HepG2 (cell line): Measurements from ENCODE around the gene HIRA. TPM values are rescaled to one million over a fixed set of nuclear protein-coding genes. Genes with fewer than 3 reads are reported as not detected.

Experiments
- CC2D1A ChIP-seq: sonication (generic); formaldehyde crosslinking; IDR thresholded peaks from 2 replicates; pipeline ENCODE4 v1.8.1; 2023; ENCODE audit warnings: mild to moderate bottlenecking, missing genetic modification reagents
- FOXO4 ChIP-seq: sonication (generic); formaldehyde crosslinking; conservative IDR thresholded peaks from 2 replicates; pipeline ENCODE4 v1.8.1; 2023; ENCODE audit warnings: missing genetic modification reagents
- KDM5A ChIP-seq: fragments of 200-600 bp; sonication (generic); IDR thresholded peaks from 2 replicates; pipeline ENCODE4 v1.7.0; 2018; ENCODE audit warnings: antibody characterized with exemption, mild to moderate bottlenecking, low read length, borderline replicate concordance
- polyA plus RNA-seq, 8 experiments: library from polyadenylated mRNA; depleted of rRNA in 3 of 8; stranded (reverse) in 7 of 8; unstranded in 1 of 8; fragments of >200 nt; fragmentation: Illumina TruSeq in 4 of 8; extraction: Trizol in 4 of 8; gene quantifications; 2 replicates each; pipeline versions ENCODE4 v1.2.1 to v1.2.3, GENCODE V29; 2011 to 2016; ENCODE audit warnings: low read depth in 4 of 8, missing spikeins in 1 of 8, mixed read lengths in 1 of 8; ENCODE audit not compliant: insufficient read depth in 1 of 8
- total RNA-seq, 5 experiments: library from RNA; depleted of rRNA; stranded (reverse); fragments of >200 nt; fragmentation: Illumina TruSeq; extraction: Trizol; gene quantifications; 2 replicates each; pipeline ENCODE4 v1.2.3, GENCODE V29; 2016; ENCODE audit warnings: low read depth in 1 of 5
- TF ChIP-seq, protein P1 (sequence below): sonication (generic); formaldehyde crosslinking; IDR thresholded peaks from 2 replicates; pipeline ENCODE4 v1.5.1; 2020; ENCODE audit warnings: mild to moderate bottlenecking, missing genetic modification reagents, moderate library complexity
- TF ChIP-seq, protein P2 (sequence below): sonication (generic); formaldehyde crosslinking; IDR thresholded peaks from 2 replicates; pipeline ENCODE4 v1.8.1; 2022; ENCODE audit warnings: mild to moderate bottlenecking, missing genetic modification reagents
- TF ChIP-seq, protein P3 (sequence below): sonication (generic); formaldehyde crosslinking; IDR thresholded peaks from 2 replicates; pipeline ENCODE4 v1.5.0; 2020; ENCODE audit warnings: mild to moderate bottlenecking, missing genetic modification reagents

HIRA gene
- total and polyA plus RNA-seq, 2 of the 13 experiments (the other 11 are each of a cell fraction or from before 2014, with no cell fraction given), result 21.5 to 29.2 TPM

- TF ChIP-seq, protein P1, sequence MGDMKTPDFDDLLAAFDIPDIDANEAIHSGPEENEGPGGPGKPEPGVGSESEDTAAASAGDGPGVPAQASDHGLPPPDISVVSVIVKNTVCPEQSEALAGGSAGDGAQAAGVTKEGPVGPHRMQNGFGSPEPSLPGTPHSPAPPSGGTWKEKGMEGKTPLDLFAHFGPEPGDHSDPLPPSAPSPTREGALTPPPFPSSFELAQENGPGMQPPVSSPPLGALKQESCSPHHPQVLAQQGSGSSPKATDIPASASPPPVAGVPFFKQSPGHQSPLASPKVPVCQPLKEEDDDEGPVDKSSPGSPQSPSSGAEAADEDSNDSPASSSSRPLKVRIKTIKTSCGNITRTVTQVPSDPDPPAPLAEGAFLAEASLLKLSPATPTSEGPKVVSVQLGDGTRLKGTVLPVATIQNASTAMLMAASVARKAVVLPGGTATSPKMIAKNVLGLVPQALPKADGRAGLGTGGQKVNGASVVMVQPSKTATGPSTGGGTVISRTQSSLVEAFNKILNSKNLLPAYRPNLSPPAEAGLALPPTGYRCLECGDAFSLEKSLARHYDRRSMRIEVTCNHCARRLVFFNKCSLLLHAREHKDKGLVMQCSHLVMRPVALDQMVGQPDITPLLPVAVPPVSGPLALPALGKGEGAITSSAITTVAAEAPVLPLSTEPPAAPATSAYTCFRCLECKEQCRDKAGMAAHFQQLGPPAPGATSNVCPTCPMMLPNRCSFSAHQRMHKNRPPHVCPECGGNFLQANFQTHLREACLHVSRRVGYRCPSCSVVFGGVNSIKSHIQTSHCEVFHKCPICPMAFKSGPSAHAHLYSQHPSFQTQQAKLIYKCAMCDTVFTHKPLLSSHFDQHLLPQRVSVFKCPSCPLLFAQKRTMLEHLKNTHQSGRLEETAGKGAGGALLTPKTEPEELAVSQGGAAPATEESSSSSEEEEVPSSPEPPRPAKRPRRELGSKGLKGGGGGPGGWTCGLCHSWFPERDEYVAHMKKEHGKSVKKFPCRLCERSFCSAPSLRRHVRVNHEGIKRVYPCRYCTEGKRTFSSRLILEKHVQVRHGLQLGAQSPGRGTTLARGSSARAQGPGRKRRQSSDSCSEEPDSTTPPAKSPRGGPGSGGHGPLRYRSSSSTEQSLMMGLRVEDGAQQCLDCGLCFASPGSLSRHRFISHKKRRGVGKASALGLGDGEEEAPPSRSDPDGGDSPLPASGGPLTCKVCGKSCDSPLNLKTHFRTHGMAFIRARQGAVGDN, result peak; percentile 50
- TF ChIP-seq CC2D1A, result no peak
- peak; percentile 15; the same call in 1 of the 2 replicates for TF ChIP-seq KDM5A
- TF ChIP-seq, protein P2, sequence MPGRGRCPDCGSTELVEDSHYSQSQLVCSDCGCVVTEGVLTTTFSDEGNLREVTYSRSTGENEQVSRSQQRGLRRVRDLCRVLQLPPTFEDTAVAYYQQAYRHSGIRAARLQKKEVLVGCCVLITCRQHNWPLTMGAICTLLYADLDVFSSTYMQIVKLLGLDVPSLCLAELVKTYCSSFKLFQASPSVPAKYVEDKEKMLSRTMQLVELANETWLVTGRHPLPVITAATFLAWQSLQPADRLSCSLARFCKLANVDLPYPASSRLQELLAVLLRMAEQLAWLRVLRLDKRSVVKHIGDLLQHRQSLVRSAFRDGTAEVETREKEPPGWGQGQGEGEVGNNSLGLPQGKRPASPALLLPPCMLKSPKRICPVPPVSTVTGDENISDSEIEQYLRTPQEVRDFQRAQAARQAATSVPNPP (CRISPR knock-in tag), result 0 out of 2 replicates have a peak, but pooled peaks have one; percentile 10
- TF ChIP-seq, protein P3, sequence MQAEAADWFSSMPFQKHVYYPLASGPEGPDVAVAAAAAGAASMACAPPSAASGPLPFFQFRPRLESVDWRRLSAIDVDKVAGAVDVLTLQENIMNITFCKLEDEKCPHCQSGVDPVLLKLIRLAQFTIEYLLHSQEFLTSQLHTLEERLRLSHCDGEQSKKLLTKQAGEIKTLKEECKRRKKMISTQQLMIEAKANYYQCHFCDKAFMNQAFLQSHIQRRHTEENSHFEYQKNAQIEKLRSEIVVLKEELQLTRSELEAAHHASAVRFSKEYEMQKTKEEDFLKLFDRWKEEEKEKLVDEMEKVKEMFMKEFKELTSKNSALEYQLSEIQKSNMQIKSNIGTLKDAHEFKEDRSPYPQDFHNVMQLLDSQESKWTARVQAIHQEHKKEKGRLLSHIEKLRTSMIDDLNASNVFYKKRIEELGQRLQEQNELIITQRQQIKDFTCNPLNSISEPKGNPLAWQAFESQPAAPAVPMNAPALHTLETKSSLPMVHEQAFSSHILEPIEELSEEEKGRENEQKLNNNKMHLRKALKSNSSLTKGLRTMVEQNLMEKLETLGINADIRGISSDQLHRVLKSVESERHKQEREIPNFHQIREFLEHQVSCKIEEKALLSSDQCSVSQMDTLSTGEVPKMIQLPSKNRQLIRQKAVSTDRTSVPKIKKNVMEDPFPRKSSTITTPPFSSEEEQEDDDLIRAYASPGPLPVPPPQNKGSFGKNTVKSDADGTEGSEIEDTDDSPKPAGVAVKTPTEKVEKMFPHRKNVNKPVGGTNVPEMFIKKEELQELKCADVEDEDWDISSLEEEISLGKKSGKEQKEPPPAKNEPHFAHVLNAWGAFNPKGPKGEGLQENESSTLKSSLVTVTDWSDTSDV, result no peak
- 0 out of 2 replicates have a peak, but pooled peaks have one; percentile 85 for TF ChIP-seq FOXO4
Observed at GRCh38 chr22:19480173-19480568, 48.6 kb upstream of the HIRA start (continued).
